Hippocampal formation (tissue), 2 donors: ENCODE measurements around the gene TMEM270.
"Not testable (repeated sequence)": the region's sequence is repeated elsewhere in the genome, so short reads cannot be mapped to it uniquely, and the experiment has no call there.

ENCODE experiments used
- DNase-seq, 2 donors: peaks; one replicate each; lab custom pipeline; 2025; lab: John Stamatoyannopoulos, UW

TMEM270 gene, protein sequence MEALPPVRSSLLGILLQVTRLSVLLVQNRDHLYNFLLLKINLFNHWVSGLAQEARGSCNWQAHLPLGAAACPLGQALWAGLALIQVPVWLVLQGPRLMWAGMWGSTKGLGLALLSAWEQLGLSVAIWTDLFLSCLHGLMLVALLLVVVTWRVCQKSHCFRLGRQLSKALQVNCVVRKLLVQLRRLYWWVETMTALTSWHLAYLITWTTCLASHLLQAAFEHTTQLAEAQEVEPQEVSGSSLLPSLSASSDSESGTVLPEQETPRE

DNA sequence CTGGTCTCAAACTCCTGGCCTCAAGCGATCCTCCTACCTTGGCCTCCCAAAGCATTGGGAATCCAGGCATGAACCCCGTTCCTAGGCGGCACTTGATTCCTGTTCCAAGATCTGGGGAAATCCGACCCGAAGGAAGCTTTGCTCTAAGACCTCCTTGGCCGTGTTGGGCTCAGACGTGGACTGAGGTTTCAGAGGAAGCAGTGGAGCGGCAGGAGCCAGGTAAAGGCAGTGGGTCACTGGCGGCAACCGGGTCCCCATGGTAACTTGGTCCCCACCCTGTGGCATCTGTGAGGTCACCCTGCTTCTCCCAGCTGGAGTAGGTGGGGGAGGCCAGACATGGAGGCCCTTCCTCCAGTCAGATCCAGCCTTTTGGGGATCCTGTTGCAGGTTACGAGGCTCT, at the start of gene TMEM270:
Gene TMEM270 (plus strand): TSS at position 301 of the 400 bp plus-strand sequence. CDS start 36 bp downstream, at position 337.
- DNase-seq, result no peak

DNA sequence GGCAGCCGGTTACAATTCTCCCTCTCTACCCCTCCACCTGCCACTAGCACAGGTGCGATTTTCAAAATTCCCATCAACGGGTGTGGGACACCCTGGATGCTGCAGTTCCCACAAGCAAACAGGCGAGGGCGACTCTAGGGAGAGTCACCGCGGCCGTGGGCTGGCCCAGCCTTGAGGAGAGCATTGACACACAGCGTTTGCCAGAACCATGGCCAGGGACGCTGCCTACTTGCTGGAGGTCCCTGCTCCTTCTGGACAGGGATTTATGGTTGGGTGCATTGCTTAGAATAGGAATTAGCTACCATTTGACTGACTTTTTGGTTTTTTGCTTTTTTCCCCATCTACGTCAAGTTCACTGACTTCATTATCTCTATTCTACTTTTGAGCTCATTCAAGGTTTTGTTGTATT, 49.2 kb upstream of the TMEM270 start:
- no peak for DNase-seq

DNA sequence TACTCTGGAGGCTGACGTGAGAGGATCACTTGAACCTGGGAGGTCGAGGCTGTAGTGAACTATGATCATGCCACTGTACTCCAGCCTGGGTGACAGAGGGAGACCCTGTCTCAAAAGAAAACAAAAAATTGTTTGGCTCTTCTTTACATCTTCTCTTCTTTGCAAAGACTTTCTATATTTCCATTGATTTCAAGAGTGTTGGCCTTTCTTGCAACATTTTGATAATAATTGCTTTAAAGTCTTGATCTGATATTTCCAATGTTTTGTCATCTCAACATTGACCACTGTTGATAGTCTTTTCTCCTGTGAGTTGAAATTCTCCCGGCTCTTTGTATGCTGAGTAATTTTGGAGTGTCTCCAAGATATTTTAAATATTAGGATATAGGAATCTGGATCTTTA, 48.0 kb upstream of the TMEM270 start:
- DNase-seq, result no peak

DNA sequence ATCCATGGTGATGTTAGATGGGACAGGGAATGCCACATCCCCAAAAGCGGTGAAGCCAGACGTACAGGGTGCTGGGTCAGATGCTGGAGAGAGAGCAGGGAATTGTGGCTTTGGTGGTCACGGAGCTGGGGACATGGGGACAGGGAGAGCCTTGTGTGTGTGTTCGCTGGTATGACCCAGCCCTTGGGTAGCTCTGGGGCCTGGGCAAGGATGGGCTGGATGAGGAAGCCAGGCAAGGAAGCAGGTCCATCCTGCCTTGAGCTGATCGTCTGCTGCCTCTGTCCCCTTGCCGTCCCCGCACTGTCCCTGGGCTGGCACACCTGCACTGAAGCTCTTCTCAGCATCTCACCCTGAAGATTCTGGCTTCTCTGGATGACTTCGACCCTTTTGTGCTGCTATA, 45.5 kb upstream of the TMEM270 start:
- DNase-seq, result no peak

DNA sequence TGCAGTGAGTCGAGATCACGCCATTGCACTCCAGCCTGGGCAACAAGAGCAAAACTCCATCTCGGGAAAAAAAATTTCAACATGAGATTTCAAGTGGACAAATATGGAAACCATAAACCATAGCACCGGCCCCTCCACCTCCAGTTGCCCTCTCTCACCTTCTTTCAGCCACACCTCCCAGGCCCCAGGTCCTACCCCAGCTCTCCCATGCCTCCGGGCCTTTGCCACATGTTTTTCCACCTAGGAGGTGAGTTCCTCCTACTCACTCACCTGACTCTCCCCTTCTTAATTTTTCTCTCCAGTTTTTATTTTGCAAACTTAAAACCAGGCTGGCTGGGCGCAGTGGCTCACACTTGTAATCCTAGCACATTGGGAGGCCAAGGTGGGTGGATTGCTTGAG, 43.8 kb upstream of the TMEM270 start:
- DNase-seq, result no peak

DNA sequence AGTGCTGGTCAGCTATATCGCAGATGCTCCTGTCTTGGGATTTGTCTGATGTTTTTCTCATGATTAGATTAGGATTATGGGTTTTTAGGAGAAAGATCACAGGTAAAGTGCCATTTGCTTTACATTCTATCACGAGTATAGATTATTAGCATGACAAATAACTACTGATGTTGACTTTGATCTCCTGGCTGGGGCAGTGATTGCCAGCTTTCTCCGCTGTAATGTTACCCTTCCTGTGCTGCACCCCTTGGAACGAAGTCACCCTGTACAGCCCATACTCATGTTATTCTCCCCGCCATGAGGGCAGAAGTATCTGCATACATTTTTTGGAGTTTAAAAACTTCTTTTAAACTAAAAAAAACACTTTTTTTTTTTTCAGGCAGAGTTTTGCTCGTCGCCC, 40.9 kb upstream of the TMEM270 start:
- DNase-seq, result no peak

DNA sequence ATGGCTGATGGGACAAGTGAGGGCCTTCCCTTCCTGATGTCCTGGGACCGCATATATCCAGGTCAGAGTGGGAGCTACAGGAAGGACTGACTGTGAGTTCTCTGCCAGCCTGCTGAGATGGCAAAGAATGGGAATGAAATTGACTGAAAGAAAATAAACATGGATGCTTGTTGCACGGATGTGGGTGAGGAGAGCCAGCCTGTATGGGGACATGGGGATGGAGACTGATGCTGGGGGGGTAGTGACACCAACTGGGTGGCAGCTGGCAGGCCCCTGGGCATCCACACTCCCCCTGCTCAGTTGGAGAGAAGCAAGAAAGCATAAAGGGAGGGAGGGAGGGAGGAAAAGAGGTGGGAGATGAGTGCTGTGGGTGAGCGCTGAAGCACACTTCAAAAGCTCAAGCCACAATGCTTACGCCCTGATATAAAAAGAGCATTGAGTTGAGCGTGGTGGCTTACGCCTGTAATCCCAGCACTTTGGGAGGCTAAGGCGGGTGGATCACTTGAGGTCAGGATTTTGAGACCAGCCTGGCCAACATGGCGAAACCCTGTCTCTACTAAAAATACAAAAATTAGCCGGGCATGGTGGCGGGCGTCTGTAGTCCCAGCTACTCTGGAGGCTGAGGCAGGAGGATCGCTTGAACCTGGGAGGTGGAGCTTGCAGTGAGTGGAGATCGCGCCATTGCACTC, 39.2 kb upstream of the TMEM270 start:
- DNase-seq, result not testable (repeated sequence)

DNA sequence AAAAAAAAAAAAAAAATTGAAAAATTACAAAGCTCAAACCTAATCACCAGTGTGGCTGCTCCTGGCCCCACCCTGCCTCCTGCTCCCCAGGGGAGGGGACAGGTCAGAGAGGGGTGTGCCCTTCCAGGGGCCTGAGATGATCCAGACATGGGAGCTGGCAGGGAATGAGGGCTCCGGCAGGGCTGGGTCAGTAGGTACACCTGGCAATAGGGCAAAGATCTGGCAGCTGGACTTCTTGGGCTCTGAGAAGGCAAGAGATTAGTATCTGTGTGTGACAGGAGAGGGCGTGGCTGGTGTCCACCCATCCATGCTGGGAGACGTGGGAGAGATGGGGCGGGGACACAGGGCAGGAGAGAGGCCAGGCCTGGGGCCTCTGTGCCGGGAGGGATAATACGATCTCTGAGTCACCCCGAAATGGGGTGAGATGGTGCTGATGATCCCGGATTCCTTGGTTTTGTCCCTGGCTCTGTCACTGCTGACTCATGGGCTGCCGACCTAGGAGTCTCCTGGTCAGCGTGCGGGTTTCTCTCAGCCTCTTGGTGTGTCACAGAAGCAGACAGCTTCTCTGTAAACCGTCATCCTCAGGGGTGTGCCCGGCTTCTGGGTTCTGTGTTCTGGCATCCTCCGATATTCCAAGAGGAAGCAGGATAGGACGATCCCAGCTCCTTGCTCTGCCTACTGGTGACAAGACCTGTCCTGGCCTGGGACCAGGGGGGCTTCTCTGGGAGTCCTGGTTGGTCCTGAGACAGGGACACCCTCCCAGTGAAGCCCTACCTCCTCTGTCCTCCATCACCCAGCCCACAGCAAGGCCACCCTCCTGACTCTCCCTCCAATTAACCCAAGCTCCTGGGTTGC, 38.4 kb upstream of the TMEM270 start:
- no peak for DNase-seq

DNA sequence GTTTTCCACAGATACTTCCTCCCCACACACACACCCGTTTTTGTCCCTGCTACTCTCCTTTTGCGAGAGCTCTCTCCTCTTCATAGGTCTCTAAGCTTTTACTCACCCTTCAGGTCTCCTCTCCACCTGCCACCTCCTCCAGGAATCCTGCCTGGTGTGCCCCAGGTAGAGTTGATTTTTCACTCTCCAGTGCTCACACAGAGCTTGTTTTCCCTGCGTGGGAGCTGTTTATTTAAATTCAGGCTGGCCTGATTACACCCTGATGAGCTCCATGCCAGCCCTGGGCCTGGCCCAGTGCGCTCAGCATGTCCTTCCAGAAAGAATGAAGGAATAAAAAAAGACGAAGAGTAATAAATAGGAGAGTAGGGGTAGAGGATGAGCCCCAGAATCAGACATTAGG, 37.7 kb upstream of the TMEM270 start:
- no peak for DNase-seq

DNA sequence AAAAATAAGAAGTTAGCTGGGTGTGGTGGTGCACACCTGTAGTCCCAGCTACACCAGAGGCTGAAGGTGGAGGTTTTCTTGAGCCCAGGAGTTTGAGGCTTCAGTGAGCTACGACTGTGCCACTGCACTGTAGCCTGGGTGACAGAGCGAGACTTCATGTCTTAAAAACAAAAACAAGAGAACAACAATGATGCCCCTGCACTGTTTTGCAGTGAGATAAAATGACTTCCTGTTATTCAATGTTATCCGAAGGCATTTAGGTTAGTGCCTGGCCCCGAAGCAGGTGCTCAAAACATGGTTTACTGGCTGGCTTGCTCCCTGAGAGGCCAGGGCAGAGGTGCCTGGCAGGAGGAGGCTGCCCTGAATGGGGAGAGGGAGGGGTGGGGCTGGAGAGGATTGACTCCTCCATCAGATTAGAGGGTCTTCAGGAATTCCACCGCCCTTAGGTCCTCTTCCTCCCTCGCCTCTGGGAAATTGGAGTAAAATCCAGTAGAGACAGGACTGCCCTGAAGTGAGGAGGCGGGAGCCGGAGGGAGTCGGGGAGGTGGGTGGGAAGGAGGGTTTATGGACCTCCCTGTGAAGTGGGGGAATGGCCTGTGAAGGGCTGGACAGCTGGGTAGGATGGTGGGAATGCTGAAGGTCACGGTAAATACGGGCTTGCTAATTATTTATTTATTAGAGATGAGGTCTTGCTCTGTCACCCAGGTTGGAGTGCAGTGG, 36.9 kb upstream of the TMEM270 start:
- DNase-seq, result no peak

DNA sequence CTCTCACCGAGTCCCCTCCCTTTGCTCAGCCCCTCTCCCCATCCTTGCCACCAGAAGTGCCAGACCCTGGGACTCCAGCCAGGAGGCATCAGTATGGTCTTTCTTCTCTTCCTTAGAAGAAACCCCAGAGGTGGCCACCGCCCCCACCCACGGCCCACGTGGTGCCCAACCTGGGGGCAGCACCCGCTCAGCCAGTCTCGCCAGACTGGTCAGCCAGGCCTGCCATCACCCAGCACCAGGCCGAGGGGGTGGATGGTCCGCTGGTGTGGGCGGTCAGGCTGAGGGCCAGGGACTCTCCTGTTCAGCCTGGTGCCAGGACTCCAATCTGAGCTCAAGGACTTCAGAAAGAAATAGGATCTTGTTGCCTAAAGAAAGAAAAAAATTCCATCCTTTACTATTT, 36.0 kb upstream of the TMEM270 start:
- DNase-seq, result no peak

DNA sequence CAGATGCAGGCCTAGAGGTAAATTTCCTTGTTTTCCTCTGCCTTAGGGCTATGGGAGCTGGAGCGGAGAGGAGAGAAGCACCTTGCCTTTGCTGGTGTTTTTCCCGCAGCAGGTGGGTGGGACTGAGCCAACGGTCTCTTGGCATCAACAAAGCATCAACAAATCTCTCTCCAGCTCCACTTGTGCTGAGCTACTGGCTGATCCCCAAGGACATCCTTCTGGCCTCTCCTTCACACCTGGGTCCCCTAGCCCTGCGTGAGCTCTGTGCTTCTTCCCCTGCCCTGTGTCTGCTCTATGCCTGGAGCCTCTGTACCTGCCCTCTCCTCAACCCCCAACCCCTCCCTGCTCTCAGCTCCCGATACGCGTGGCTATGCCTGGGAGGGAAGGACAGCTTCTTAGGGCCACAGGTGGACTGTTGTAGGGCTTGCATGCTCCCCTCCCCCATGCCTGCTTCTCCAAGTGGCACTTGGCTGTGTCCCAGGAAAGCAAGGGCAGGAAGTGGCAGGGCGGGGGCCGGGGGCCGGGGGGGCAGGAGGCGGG, 33.3 kb upstream of the TMEM270 start:
- no peak for DNase-seq

DNA sequence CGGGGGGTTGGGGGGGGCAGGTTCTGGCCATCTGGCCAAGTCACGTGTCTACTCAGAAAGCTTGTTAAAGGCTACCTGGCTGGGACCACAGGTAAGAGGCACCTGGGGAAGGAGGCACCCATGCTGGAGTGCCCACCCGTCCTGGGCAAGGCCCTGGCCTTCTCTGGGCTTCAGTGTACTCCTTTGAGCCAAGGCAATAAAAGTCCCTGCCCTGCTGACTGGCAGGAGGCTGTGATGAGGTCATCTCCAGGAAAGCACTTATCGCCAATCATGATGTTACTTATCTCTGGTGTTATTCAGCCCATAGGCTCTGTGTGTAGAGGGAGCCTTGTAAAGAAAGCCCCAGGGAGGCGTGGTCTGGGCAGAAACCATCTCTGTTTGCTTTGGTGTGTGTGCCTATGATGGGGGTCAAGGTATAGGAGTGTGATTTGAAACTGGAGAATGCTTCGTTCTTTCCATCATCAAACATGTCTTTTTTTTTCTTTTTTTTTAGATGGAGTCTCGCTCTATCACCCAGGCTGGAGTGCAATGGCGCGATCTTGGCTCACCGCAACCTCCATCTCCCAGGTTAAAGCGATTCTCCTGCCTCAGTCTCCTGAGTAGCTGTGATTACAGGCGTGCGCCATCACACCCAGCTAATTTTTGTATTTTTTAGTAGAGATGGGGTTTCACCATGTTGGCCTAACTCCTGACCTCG, 32.7 kb upstream of the TMEM270 start:
- no peak for DNase-seq

DNA sequence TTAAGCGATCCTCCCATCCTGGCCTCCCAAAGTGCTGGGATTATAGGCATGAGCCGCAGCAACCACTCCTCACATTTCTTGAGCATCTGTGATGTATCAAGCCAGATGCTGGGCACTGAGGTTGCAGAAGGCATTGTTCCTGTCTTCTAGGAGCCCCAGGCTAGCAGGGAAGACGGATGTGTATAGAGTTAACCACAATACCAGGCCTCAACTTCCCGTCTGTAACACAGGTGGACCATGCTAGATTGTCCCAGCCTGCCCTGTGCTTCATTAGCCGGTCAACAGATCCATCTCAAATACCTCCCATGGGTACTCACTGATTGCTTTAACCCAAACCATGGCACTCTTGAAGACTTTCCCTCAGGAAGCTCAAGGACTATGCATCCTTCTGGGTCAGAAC, 32.0 kb upstream of the TMEM270 start:
- DNase-seq, result no peak

DNA sequence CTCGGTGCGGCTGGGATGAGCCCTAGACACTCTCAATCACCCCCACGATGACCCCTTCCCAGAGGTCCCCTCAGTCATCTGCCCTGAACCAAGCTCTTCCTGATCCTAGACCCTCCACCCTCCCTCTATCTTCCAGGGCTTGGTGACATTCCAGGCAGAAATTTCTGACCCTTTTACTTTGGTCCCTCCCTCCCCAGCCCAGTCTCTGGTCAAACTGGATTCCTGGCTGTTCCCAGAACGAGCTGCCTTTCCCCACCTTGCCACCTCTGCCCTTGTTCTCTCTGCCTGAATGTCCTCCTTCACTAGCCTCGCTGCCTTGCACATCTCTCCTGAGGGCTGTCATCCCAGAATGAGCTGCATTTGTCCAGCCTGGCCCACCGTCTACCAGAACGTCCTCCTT, 31.5 kb upstream of the TMEM270 start:
- DNase-seq, result no peak

DNA sequence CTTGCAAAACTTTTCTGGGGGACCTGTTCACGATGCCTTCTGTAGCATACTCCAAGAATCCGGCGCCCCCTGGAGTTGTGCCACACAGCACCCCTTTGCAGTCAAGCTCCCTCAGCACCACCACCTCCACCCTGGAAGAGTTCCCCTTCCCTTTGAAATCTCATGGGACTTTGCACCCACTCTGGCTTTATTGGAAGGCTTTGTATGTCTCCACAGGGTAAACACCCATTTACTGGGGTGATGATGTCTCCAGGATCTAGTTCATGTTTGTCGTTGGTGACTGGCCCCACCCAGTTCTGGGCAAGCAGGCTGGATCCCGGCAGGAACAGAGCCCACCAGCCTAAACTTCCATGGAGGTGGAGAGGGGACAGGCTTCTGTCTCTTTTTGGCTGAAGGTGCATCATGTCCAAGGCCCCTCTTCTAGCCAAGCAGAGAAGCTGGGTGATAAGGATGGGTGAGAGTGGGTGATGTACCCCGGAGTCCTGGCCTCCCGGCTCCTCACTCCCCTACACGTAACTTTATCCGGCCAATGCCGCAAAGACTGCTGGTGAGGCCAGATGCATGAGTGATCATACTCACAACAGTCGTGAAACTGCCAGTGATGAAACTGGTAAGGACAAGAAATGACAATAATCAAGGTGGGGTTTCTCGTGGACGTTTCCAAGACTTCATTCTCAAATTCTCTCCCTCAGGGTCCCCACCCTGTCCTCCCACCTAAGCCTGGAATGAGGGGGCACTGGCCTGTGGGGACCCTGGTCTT, 30.9 kb upstream of the TMEM270 start:
- DNase-seq, result no peak

DNA sequence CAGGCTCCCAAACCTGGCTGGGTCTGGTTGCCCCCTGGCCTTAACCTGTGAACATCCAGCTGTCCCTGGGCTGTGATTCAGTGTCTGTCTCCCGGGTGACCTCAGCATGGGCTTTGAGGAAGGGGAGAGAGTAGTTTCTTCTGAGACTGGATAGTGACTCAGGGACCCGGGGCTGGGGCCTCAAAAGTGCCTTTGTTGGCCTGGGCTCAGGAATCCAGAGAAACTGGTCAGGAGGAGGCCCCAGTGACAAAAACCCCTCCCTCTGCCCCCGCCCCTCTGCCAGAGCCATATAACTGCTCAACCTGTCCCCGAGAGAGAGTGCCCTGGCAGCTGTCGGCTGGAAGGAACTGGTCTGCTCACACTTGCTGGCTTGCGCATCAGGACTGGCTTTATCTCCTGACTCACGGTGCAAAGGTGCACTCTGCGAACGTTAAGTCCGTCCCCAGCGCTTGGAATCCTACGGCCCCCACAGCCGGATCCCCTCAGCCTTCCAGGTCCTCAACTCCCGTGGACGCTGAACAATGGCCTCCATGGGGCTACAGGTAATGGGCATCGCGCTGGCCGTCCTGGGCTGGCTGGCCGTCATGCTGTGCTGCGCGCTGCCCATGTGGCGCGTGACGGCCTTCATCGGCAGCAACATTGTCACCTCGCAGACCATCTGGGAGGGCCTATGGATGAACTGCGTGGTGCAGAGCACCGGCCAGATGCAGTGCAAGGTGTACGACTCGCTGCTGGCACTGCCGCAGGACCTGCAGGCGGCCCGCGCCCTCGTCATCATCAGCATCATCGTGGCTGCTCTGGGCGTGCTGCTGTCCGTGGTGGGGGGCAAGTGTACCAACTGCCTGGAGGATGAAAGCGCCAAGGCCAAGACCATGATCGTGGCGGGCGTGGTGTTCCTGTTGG, 30.0 kb upstream of the TMEM270 start, which contains the start of gene CLDN4:
Gene CLDN4 (plus strand): TSS at position 316 of the 903 bp plus-strand sequence. CDS start 206 bp downstream, at position 522.
- DNase-seq, result no peak

DNA sequence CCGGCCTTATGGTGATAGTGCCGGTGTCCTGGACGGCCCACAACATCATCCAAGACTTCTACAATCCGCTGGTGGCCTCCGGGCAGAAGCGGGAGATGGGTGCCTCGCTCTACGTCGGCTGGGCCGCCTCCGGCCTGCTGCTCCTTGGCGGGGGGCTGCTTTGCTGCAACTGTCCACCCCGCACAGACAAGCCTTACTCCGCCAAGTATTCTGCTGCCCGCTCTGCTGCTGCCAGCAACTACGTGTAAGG, 29.4 kb upstream of the TMEM270 start:
- DNase-seq, result no peak

DNA sequence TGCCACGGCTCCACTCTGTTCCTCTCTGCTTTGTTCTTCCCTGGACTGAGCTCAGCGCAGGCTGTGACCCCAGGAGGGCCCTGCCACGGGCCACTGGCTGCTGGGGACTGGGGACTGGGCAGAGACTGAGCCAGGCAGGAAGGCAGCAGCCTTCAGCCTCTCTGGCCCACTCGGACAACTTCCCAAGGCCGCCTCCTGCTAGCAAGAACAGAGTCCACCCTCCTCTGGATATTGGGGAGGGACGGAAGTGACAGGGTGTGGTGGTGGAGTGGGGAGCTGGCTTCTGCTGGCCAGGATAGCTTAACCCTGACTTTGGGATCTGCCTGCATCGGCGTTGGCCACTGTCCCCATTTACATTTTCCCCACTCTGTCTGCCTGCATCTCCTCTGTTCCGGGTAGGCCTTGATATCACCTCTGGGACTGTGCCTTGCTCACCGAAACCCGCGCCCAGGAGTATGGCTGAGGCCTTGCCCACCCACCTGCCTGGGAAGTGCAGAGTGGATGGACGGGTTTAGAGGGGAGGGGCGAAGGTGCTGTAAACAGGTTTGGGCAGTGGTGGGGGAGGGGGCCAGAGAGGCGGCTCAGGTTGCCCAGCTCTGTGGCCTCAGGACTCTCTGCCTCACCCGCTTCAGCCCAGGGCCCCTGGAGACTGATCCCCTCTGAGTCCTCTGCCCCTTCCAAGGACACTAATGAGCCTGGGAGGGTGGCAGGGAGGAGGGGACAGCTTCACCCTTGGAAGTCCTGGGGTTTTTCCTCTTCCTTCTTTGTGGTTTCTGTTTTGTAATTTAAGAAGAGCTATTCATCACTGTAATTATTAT, 28.9 kb upstream of the TMEM270 start:
- no peak for DNase-seq
